GM08714 (cell line): ENCODE results near the gene ZNF511.

Experiments used
- H3K4me3 ChIP-seq: fragments of 200-500 bp; sonication (Bioruptor generic); 2 replicates; pipeline ENCODE4 v1.5.1; 2014; ENCODE audit warnings: mild to moderate bottlenecking, low read length, inconsistent platforms
- ZNF274 ChIP-seq: IDR thresholded peaks from 2 replicates; pipeline ENCODE4 v1.6.1; 2012; ENCODE audit warnings: mild to moderate bottlenecking, low read depth, low read length

Gene ZNF511

DNA sequence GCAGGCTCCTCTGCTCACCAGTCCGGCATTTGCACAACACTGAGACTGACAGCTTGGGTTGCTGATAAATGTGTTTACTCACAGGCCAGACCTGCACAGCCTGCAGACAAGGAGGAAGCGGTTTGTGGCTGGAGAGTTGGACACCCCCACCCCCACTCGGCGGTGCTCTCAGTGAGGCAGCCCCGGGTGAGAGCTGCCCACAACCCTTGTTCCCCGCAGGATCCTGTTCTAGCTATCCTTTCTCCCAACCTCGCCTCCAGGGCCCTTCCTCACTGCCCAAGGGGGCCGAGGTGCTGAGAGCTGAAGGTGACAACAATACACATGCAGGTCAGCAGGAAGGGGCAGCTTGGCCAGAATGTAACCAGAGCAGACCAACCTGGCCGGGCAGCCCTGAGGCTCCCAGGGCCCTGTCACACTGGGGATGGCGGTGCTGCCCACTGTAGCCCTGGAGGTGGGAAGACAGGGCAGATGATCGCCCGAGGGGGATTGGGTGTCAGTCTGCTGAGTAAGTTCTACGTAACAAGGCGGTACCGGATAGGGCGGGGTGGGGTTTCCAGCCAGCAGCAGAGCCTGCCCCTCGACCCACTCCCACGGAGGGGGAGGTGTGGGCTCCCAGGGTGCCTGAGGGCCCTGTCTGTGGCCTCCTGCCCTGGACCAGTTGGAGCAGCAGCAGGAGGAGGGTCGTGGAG lies 30.0 kb upstream of the ZNF511 start:
- H3K4me3 ChIP-seq = no peak overlapping the region
- TF ChIP-seq ZNF274 = no peak

- no peak overlapping the region for H3K4me3 ChIP-seq
These were observed 29.1 kb upstream of the ZNF511 start for GRCh38 chr10:133279326-133280226.

GRCh38 chr10:133280391-133281059 lies 28.2 kb upstream of the ZNF511 start:
- no peak for TF ChIP-seq ZNF274
- no peak overlapping the region for H3K4me3 ChIP-seq

More at GRCh38 chr10:133279326-133280226, 29.1 kb upstream of the ZNF511 start:
- no peak for TF ChIP-seq ZNF274

- no peak for TF ChIP-seq ZNF274
- no peak overlapping the region for H3K4me3 ChIP-seq
These were observed 27.6 kb upstream of the ZNF511 start for GRCh38 chr10:133281084-133281483.

GRCh38 chr10:133281628-133282372 lies 26.9 kb upstream of the ZNF511 start:
- no peak for TF ChIP-seq ZNF274

DNA sequence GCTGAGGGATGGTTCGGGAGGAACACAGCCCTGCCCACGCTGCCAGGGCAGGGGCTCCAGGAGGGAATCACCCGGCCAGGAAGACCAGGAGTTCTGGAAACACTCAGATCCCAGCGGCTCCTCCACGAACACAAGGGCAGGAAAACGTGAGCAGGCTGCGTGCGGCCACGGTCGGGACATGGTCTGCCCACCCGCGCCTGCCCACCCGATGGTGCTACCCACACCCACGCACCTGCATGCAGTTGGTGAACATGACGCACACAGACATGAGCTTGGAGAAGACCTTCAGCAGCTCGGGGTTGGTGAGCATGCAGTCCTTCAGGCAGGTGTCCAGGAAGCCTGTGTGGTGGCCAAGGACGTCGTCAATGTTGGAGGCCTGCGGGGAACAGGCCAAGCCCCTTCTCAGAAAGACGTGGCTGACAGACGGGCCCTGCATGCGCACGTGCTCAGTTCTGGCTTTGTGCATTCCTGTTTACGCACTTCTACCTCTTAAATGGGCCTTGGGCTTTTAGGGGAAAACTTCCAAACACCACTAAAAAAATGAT lies 25.8 kb upstream of the ZNF511 start:
- no peak overlapping the region for H3K4me3 ChIP-seq
- TF ChIP-seq ZNF274 = no peak

More at GRCh38 chr10:133281628-133282372, 26.9 kb upstream of the ZNF511 start:
- no peak overlapping the region for H3K4me3 ChIP-seq

- no peak for TF ChIP-seq ZNF274
These were observed 24.8 kb upstream of the ZNF511 start for GRCh38 chr10:133283931-133284330.

GRCh38 chr10:133285217-133285616 lies 23.5 kb upstream of the ZNF511 start:
- TF ChIP-seq ZNF274 = no peak
- H3K4me3 ChIP-seq = no peak overlapping the region

More at GRCh38 chr10:133283931-133284330, 24.8 kb upstream of the ZNF511 start:
- H3K4me3 ChIP-seq = no peak overlapping the region

DNA sequence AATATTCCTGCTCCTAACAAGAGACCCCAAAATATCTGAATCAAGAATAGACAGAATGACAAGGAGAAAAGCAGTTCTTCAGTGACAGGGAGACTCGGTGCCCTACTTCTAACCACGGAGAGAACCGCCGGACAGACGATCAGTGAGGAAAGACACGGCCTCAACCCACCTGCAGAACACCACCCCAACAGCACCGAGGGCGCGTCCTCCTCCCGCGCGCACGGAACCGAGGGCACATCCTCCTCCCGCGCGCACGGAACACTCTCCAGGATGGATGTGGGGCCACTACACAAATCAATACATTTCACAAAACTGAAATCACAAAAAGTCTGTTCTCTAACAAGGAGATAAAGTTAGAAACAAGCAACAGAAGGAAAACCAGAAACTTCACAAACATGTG lies 22.3 kb upstream of the ZNF511 start:
- TF ChIP-seq ZNF274 = no peak

GRCh38 chr10:133287832-133288500 lies 20.7 kb upstream of the ZNF511 start:
- no peak for TF ChIP-seq ZNF274
- H3K4me3 ChIP-seq = no peak overlapping the region

More for the DNA sequence above, 22.3 kb upstream of the ZNF511 start:
- no peak overlapping the region for H3K4me3 ChIP-seq

GRCh38 chr10:133289761-133290160 lies 19.0 kb upstream of the ZNF511 start:
- no peak overlapping the region for H3K4me3 ChIP-seq
- TF ChIP-seq ZNF274 = no peak

DNA sequence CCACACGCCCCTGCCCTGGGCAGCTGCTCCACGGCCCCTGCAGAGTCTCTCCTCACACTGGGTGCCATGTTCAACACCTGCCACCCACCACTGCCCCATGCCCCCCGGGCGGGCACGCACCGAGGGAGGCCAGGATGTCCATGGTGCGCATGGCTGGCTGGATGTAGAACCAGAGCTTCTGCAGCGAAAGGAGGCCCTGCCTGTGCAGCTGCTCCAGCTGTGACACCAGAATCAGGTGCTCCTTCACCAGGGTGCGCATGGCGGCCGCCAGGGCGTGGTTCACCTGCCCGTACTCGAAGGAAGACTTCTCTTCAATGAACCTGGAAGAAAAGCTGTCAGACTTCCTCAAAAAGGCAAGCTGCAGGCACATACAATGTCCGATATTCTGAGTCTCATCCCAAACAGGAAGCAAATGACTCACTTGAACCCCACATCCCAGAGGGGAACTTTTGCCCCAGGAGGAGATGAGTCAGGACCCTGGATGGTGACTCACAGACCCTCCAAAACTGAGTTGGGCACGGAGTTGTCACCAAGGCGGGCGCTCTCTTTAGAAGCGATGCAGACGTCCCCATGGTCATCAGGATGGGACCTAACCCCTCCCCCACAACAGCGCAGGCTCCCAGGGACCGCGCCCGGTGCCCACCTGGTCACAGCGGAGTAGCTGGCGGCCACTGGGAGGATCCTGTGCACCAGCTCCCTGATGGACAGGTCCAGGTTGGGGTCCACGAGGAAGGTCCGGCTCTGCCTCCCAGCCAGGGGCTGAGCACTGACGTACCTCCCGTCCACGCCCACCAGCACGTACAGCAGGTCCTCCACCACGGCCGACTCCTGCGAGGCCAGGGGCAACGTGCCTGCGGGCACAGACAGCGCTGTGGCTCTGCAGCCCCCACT lies 15.6 kb upstream of the ZNF511 start:
- TF ChIP-seq ZNF274 = no peak

More for the DNA sequence above, 15.6 kb upstream of the ZNF511 start:
- no peak overlapping the region for H3K4me3 ChIP-seq
